ENCODE data around the gene RAD51D.

DNA sequence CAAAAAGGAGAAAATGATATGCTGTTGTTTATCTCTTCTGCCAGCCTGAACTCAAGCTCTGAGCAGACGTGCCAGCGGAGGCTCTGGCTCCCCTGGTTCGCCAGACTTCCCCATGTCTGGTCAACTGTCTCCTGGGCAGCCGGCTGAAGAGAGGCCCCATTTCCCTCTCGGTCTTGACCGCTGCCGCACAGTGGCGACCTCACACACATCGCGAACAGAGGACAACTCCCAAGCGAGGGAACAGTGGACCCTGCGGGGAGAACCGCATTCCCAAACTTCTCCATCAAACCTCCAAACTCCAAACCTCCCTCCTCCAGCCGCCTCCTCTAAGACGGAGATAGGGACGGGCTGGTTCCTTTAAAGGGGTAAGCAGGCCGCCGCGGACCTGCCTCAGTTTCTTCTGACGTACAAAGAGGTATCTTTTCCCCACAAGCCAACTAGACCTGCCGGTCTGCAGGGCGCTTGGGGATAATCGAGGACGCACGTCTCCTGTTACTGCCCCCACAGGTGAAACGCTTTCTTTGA lies 31.2 kb downstream of the RAD51D start:
- TF ChIP-seq, protein P1, sequence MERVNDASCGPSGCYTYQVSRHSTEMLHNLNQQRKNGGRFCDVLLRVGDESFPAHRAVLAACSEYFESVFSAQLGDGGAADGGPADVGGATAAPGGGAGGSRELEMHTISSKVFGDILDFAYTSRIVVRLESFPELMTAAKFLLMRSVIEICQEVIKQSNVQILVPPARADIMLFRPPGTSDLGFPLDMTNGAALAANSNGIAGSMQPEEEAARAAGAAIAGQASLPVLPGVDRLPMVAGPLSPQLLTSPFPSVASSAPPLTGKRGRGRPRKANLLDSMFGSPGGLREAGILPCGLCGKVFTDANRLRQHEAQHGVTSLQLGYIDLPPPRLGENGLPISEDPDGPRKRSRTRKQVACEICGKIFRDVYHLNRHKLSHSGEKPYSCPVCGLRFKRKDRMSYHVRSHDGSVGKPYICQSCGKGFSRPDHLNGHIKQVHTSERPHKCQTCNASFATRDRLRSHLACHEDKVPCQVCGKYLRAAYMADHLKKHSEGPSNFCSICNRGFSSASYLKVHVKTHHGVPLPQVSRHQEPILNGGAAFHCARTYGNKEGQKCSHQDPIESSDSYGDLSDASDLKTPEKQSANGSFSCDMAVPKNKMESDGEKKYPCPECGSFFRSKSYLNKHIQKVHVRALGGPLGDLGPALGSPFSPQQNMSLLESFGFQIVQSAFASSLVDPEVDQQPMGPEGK (CRISPR knock-in tag; IDR thresholded peaks at IDR 0.05; ENCODE audit: borderline replicate concordance) = 0 out of 2 replicates have a peak, but pooled peaks have one; percentile 16
- no peak for TF ChIP-seq CSDC2 (CRISPR knock-in tag; IDR thresholded peaks at IDR 0.05)
- TF ChIP-seq, protein P2, sequence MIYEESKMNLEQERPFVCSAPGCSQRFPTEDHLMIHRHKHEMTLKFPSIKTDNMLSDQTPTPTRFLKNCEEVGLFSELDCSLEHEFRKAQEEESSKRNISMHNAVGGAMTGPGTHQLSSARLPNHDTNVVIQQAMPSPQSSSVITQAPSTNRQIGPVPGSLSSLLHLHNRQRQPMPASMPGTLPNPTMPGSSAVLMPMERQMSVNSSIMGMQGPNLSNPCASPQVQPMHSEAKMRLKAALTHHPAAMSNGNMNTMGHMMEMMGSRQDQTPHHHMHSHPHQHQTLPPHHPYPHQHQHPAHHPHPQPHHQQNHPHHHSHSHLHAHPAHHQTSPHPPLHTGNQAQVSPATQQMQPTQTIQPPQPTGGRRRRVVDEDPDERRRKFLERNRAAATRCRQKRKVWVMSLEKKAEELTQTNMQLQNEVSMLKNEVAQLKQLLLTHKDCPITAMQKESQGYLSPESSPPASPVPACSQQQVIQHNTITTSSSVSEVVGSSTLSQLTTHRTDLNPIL (CRISPR knock-in tag; IDR thresholded peaks at IDR 0.05; ENCODE audit: low read depth) = no peak
- no peak for TF ChIP-seq TOX (CRISPR knock-in tag; IDR thresholded peaks at IDR 0.05; ENCODE audit: borderline replicate concordance)
- no peak for TF ChIP-seq ZNF70 (CRISPR knock-in tag; IDR thresholded peaks at IDR 0.05)
- TF ChIP-seq, protein P3, sequence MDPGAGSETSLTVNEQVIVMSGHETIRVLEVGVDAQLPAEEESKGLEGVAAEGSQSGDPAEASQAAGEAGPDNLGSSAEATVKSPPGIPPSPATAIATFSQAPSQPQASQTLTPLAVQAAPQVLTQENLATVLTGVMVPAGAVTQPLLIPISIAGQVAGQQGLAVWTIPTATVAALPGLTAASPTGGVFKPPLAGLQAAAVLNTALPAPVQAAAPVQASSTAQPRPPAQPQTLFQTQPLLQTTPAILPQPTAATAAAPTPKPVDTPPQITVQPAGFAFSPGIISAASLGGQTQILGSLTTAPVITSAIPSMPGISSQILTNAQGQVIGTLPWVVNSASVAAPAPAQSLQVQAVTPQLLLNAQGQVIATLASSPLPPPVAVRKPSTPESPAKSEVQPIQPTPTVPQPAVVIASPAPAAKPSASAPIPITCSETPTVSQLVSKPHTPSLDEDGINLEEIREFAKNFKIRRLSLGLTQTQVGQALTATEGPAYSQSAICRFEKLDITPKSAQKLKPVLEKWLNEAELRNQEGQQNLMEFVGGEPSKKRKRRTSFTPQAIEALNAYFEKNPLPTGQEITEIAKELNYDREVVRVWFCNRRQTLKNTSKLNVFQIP (CRISPR knock-in tag; IDR thresholded peaks at IDR 0.05; ENCODE audit: borderline replicate concordance, low read depth) = no peak
- TF ChIP-seq ZC3H10 (CRISPR knock-in tag; IDR thresholded peaks at IDR 0.05) = no peak
- TF ChIP-seq ARNTL (CRISPR knock-in tag; IDR thresholded peaks at IDR 0.05; ENCODE audit: borderline replicate concordance, low read depth) = no peak
